ENCODE measurements around the gene EMID1.

EMID1 gene

GRCh38 chr22:29260601-29261315 lies 55.1 kb downstream of the EMID1 start:
- DNase-seq, result no peak

GRCh38 chr22:29263791-29264276 lies 58.1 kb downstream of the EMID1 start:
- DNase-seq, result no peak

- no peak for DNase-seq
These were observed 59.6 kb downstream of the EMID1 start for GRCh38 chr22:29265305-29265704.

- no peak for DNase-seq
These were observed 60.2 kb downstream of the EMID1 start for GRCh38 chr22:29265929-29266328.

GRCh38 chr22:29266564-29267461 lies 61.1 kb downstream of the EMID1 start:
- peak; percentile 11 for DNase-seq

GRCh38 chr22:29267462-29267857 lies 61.8 kb downstream of the EMID1 start:
- DNase-seq, result no peak

- peak; percentile 91 for DNase-seq
These were observed 62.3 kb downstream of the EMID1 start, which contains the start of the genes EWSR1 and RHBDD3 for GRCh38 chr22:29267858-29268510. EWSR1 (plus strand) TSS chr22:29268268; CDS start chr22:29268337, 69 bp downstream. RHBDD3 (minus strand) TSS chr22:29267981; CDS start chr22:29265626, 2,355 bp downstream.

GRCh38 chr22:29268511-29269229 lies 63.0 kb downstream of the EMID1 start:
- peak; percentile 43 for DNase-seq

- no peak for DNase-seq
These were observed 63.5 kb downstream of the EMID1 start for GRCh38 chr22:29269230-29269604.

GRCh38 chr22:29269731-29270474 lies 64.2 kb downstream of the EMID1 start:
- peak; percentile 4 for DNase-seq

- no peak for DNase-seq
These were observed 65.0 kb downstream of the EMID1 start for GRCh38 chr22:29270475-29271271.

GRCh38 chr22:29272624-29273023 lies 66.9 kb downstream of the EMID1 start:
- DNase-seq, result no peak

GRCh38 chr22:29275167-29275566 lies 69.5 kb downstream of the EMID1 start:
- no peak for DNase-seq

- DNase-seq, result no peak
These were observed 70.3 kb downstream of the EMID1 start for GRCh38 chr22:29275819-29276565.

- no peak for DNase-seq
These were observed 72.2 kb downstream of the EMID1 start for GRCh38 chr22:29277927-29278326.

- no peak for DNase-seq
These were observed 78.5 kb downstream of the EMID1 start for GRCh38 chr22:29284196-29284595.

- DNase-seq, result no peak
These were observed 83.1 kb downstream of the EMID1 start for GRCh38 chr22:29288837-29289236.

GRCh38 chr22:29290061-29290460 lies 84.4 kb downstream of the EMID1 start:
- no peak for DNase-seq

GRCh38 chr22:29291215-29291614 lies 85.5 kb downstream of the EMID1 start:
- DNase-seq, result no peak

- no peak for DNase-seq
These were observed 86.7 kb downstream of the EMID1 start for GRCh38 chr22:29292379-29292778.

Data from DMS53 (cell line).